Cardiac fibroblast (primary cell): ENCODE measurements around the gene CHST13.

Source experiments
- DNase-seq, 2 donors: peaks; one replicate each; pipeline versions ENCODE4 v3.0.0 to v3.0.0-alpha.2; 2010; ENCODE audit warnings: low read depth in 2 of 2
- H3K4me3 ChIP-seq, 2 donors: replicated peaks in 1 of 2; 1 replicate in 1 of 2; 2 replicates in 1 of 2; pipeline ENCODE4 v1.5.1; 2011; ENCODE audit warnings: low read depth in 2 of 2, low read length in 2 of 2, mild to moderate bottlenecking in 2 of 2, moderate library complexity in 1 of 2
- CTCF ChIP-seq: IDR thresholded peaks from one replicate; pipeline ENCODE4 v1.5.1; 2011; ENCODE audit warnings: low read depth, mild to moderate bottlenecking, low read length, inconsistent platforms

The CHST13 gene

GRCh38 chr3:126544596-126545281 is 20.8 kb downstream of the CHST13 start:
- DNase-seq: no peak
- no peak for TF ChIP-seq CTCF
- H3K4me3 ChIP-seq: no peak overlapping the region

- no peak for TF ChIP-seq CTCF
- DNase-seq: no peak
- H3K4me3 ChIP-seq: no peak overlapping the region
Measured at GRCh38 chr3:126545544-126545943, 21.6 kb downstream of the CHST13 start.

- no peak overlapping the region for H3K4me3 ChIP-seq
- no peak for TF ChIP-seq CTCF
- no peak for DNase-seq
Measured at GRCh38 chr3:126546013-126546412, 22.1 kb downstream of the CHST13 start.

- no peak for TF ChIP-seq CTCF
- H3K4me3 ChIP-seq: no peak overlapping the region
- no peak for DNase-seq
Measured at GRCh38 chr3:126546549-126547239, 22.7 kb downstream of the CHST13 start.

GRCh38 chr3:126547721-126548120 is 23.8 kb downstream of the CHST13 start:
- no peak overlapping the region for H3K4me3 ChIP-seq
- TF ChIP-seq CTCF: no peak
- DNase-seq: no peak

- no peak for DNase-seq
- H3K4me3 ChIP-seq: no peak overlapping the region
- no peak for TF ChIP-seq CTCF
Measured at GRCh38 chr3:126548556-126549466, 24.9 kb downstream of the CHST13 start.
